ENCODE data around the gene NECAB2.

- TF ChIP-seq POLR2A (IDR thresholded peaks at IDR 0.05), result no peak
- no peak for TF ChIP-seq CTCF (IDR thresholded peaks at IDR 0.05)
These were observed 10.4 kb downstream of the NECAB2 start for GRCh38 chr16:83978401-83978904.

All from prostate gland (tissue), 2 donors.